Endothelial cell (in vitro differentiated cells): ENCODE results near the gene CDK9. TPM values are rescaled to one million over a fixed set of nuclear protein-coding genes. Genes with fewer than 3 reads are reported as not detected.

ENCODE experiments used
- DNase-seq: peaks from one replicate; pipeline ENCODE4 v3.0.0; 2021; ENCODE audit warnings: low spot score
- H3K27ac Mint-ChIP-seq: one replicate; pipeline ENCODE4 v1.8.0; 2021; ENCODE audit warnings: mixed read lengths, inconsistent platforms; ENCODE audit not compliant: unreplicated experiment
- H3K27me3 Mint-ChIP-seq: one replicate; pipeline ENCODE4 v1.8.0; 2021; ENCODE audit warnings: mild to moderate bottlenecking, moderate library complexity, mixed read lengths, inconsistent platforms; ENCODE audit not compliant: unreplicated experiment
- H3K36me3 Mint-ChIP-seq: one replicate; pipeline ENCODE4 v1.8.0; 2021; ENCODE audit warnings: mild to moderate bottlenecking, low read depth, mixed read lengths, inconsistent platforms; ENCODE audit not compliant: unreplicated experiment
- H3K4me1 Mint-ChIP-seq: one replicate; pipeline ENCODE4 v1.8.0; 2021; ENCODE audit warnings: mild to moderate bottlenecking, mixed read lengths, inconsistent platforms; ENCODE audit not compliant: unreplicated experiment
- H3K4me3 Mint-ChIP-seq: one replicate; pipeline ENCODE4 v1.8.0; 2021; ENCODE audit warnings: mild to moderate bottlenecking, mixed read lengths, inconsistent platforms; ENCODE audit not compliant: unreplicated experiment
- H3K9me3 Mint-ChIP-seq: one replicate; pipeline ENCODE4 v1.8.0; 2021; ENCODE audit warnings: mixed read lengths, inconsistent platforms; ENCODE audit not compliant: unreplicated experiment
- CTCF ChIP-seq: fragments of 200-600 bp; sonication (generic); IDR thresholded peaks from one replicate; pipeline ENCODE4 v1.5.0; 2021; ENCODE audit warnings: antibody characterized with exemption; ENCODE audit not compliant: unreplicated experiment
- total RNA-seq: library from RNA; stranded (reverse); fragmentation: NEBNext Ultra II Directional; extraction: Animal tissue kit (Norgen Biotek cat#: 25700); gene quantifications from one replicate; pipeline ENCODE4 v1.2.1, GENCODE V29; 2021; ENCODE audit not compliant: unreplicated experiment

Gene CDK9
- total RNA-seq, 1 donor from 2014 or later, result 188 TPM

GRCh38 chr9:127815512-127816361, 29.9 kb downstream of the CDK9 start:
- Mint-ChIP-seq H3K4me3 (no peak overlapping the region), H3K27me3 (peaks cover 24% of the 10 kb centered on the region), H3K9me3 (no peaks in the 10 kb centered on the region), H3K27ac (no peak overlapping the region), H3K36me3 (peaks cover 20% of the 10 kb centered on the region), H3K4me1 (no peaks in the 10 kb centered on the region)
- TF ChIP-seq CTCF, result no peak
- no peak for DNase-seq

DNA sequence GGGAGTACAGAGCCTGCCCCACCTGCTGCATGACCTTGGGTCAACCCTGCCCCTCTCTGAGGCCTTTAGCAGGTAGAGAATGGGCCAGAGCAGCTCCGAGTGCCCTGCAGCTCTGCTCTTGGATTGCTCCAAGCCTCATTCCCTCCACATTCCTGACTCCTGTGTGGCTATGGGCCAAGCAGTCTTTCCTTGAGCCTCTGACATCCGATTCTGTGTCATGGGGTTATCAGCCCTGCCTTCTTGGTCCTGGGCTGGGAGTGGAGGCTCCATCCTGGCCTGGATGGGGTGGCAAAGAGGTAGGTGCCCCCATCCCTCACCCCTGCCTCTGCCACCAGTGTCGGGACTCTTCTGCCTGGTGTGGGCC, 30.5 kb downstream of the CDK9 start:
- Mint-ChIP-seq H3K27me3 (peaks cover 24% of the 10 kb centered on the region), H3K27ac (no peak overlapping the region), H3K4me1 (no peaks in the 10 kb centered on the region), H3K9me3 (no peaks in the 10 kb centered on the region), H3K36me3 (peaks cover 24% of the 10 kb centered on the region), H3K4me3 (no peak overlapping the region)
- no peak for TF ChIP-seq CTCF
- no peak for DNase-seq

DNA sequence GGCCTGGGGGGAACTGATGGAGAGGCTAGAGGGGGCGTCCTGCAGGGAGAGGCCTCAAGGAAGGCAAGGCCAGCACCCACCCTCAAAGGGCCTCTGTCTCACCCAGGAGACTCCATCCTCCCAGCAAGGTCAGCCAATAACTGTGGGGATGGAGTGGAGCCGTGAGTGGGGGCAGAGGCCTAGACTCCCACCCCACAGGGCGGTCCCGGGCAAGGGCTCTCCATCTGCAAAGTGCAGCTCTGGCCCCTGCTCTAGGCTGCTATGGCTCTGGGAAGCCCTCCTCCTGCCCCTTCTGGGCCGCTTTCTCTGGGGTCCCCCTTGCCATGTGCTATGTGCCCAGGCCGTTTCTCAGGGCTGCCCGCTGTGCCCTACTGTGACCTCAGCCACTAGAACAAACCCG, 30.9 kb downstream of the CDK9 start:
- H3K4me1 Mint-ChIP-seq, result no peaks in the 10 kb centered on the region
- no peak overlapping the region for H3K4me3 Mint-ChIP-seq
- no peak overlapping the region for H3K27ac Mint-ChIP-seq
- H3K9me3 Mint-ChIP-seq, result no peaks in the 10 kb centered on the region
- H3K36me3 Mint-ChIP-seq, result peaks cover 24% of the 10 kb centered on the region
- peaks cover 24% of the 10 kb centered on the region for H3K27me3 Mint-ChIP-seq
- no peak for DNase-seq
- TF ChIP-seq CTCF, result no peak

DNA sequence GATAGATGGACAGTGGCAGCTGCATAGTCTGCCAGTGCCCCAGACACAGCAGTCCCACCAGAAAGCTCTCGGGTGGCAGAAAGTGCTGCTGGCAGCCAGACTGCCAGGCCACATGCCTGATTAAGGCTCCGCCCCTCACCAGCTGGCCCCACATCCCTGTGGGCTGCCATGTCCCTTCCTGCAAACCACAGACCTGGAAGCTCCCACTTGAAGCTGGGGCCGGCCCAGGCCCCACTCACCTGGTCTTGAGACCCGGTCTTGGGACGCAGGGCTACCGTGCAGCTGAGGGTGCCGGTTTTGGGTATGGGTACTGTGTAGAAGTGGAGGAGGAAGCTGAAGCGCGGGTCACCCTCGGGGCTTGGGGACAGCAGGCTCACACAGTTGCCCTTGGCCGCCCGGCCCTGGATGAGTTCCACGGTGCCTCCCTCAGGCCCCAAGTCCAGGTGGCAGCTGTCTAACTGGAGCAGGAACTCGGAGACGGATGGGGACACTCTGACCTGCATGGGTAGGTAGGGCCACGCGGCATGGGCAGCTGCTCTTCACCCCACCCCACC, 32.1 kb downstream of the CDK9 start:
- TF ChIP-seq CTCF, result no peak
- Mint-ChIP-seq H3K4me3 (peak overlapping the region; percentile 79), H3K4me1 (no peaks in the 10 kb centered on the region), H3K27ac (peak overlapping the region; percentile 48), H3K9me3 (no peaks in the 10 kb centered on the region), H3K36me3 (peaks cover 27% of the 10 kb centered on the region), H3K27me3 (peaks cover 23% of the 10 kb centered on the region)
- DNase-seq, result no peak

DNA sequence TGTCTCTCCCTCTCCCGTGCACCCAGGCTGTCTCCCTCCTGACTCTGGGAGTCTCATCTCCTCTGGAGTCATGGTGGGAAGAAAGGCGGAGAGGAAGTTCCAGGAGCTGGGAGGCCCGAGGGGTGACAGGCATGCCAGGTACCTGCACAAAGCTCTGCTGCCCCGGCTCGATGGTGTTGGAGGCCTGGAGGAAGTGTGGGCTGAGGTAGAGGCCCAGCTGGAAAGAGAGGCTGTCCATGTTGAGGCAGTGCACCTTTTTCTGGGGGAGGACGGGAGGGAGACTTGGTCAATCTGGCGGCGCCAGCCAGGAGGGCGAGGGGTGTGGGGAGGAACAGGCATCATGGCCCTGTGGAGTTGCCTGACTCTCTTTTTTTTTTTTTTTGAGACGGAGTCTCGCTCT, 32.7 kb downstream of the CDK9 start:
- DNase-seq, result no peak
- H3K4me1 Mint-ChIP-seq, result no peaks in the 10 kb centered on the region
- H3K4me3 Mint-ChIP-seq, result peak overlapping the region; percentile 79
- H3K27ac Mint-ChIP-seq, result no peak overlapping the region
- H3K36me3 Mint-ChIP-seq, result peaks cover 27% of the 10 kb centered on the region
- TF ChIP-seq CTCF, result no peak
- H3K27me3 Mint-ChIP-seq, result peaks cover 20% of the 10 kb centered on the region
- H3K9me3 Mint-ChIP-seq, result no peaks in the 10 kb centered on the region
